GM21717 (cell line): Measurements from ENCODE around the gene AGBL1.
"Not testable (repeated sequence)": the region's sequence is repeated elsewhere in the genome, so short reads cannot be mapped to it uniquely, and the experiment has no call there.

Experiments used
- ATAC-seq: cut with Tn5 transposase; IDR thresholded peaks from one replicate; pipeline ENCODE4 v1.9.1; 2021; ENCODE audit warnings: mild to moderate bottlenecking, moderate library complexity; ENCODE audit not compliant: unreplicated experiment

The AGBL1 gene

DNA sequence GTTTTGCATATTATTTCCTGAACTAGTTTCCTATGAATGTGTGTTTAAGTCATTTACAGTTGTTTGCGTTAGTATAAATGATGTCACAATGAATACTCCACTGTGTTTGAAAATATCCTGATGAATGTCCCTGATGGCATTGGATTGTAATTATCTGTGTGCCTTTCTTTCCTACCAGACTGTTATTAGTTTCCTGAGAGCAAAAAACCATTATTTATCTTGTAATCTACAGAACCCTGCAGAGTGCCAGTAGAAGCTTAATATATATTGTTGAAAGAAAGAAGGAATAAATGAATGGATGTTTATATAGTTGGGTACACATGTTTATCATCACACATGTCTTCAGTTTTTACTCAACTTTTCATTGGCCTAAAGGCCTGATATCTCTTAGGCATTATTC lies 312.6 kb downstream of the AGBL1 start:
- no peak for ATAC-seq

- ATAC-seq = no peak
Measured at GRCh38 chr15:86392874-86393273, 313.2 kb downstream of the AGBL1 start.

DNA sequence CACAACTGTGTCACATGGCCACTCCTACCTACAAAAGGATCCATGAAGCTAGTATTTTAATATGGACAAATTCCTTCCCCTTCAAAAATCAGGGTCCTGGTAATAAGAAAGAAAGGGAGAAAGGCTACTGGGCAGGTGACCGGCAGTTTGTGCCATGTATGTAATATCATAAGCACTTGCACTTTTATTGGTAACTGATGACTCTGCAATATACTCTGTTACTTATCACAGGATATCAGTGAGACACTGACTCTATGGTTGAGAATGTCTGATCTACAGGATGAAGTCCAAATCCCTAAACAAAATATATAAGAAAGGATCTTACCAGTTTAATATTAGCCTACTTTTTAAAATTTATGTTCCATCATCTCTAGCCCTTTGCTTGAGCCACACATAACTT lies 315.2 kb downstream of the AGBL1 start:
- ATAC-seq = no peak

- ATAC-seq = no peak
Measured at GRCh38 chr15:86399041-86399954, 319.6 kb downstream of the AGBL1 start.

DNA sequence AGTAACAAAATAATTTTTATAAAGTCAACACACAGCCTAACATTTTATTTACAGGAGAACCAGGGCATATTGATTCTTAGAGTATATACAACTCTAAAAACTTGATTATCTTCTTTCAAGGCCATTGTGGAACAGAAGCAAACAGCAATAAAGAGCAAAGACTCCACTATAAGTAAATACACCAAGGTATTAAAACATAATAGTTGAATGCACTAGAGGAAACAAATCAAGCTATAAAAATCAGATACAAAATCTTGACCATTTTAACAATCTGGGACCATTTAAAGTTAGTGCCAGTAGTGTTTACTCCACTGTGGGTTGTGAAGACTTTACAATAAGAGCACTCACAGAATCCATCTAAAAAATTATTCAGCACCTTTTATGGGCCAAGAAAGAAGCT lies 323.6 kb downstream of the AGBL1 start:
- ATAC-seq = no peak

GRCh38 chr15:86403914-86404583 lies 324.4 kb downstream of the AGBL1 start:
- ATAC-seq = no peak

DNA sequence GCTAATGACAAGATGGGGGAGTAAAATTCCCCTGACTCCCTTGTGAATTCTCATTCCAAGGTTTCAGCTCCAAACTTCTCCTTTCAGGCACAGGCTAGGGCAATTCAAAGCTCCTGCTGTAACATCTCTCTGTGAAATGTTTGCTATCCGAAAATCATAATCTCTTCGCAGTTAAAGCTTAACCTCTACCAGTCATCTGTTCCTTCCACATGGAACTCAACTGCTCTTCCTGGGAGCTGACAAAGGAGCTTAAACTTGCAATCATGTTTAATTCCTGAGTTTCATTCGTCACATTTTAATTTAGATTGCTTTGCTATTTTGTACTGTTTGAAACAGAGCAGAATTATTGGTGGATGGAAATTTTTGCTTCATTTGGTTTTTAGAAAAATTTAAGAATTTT lies 328.6 kb downstream of the AGBL1 start:
- no peak for ATAC-seq

DNA sequence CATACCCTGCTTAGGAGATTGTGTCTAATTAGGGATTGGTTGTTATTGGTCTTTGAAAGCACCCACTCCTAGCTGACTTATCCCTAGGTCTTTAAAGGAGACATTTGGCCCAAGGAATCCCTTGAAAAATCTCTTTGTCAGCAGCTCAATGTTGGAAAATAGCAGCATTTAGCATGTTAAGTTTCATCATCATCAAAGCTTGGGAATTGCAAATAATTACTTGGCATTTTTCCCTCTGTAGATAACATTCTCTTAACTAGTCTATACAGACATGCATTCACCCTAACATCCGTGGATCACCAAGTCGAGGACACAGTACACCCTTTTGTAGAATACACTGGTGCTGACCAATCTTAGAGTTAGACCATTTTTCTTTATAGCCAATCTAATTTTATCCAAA lies 332.2 kb downstream of the AGBL1 start:
- no peak for ATAC-seq

GRCh38 chr15:86413191-86413590 lies 333.5 kb downstream of the AGBL1 start:
- ATAC-seq = no peak

- no peak for ATAC-seq
Measured at GRCh38 chr15:86425746-86426145, 346.1 kb downstream of the AGBL1 start.

GRCh38 chr15:86432861-86433260 lies 353.2 kb downstream of the AGBL1 start:
- no peak for ATAC-seq

GRCh38 chr15:86433983-86434382 lies 354.3 kb downstream of the AGBL1 start:
- no peak for ATAC-seq

- no peak for ATAC-seq
Measured at GRCh38 chr15:86439614-86440013, 359.9 kb downstream of the AGBL1 start.

- ATAC-seq = no peak
Measured at GRCh38 chr15:86444527-86444926, 364.9 kb downstream of the AGBL1 start.

GRCh38 chr15:86445579-86446252 lies 366.0 kb downstream of the AGBL1 start:
- ATAC-seq = no peak

- ATAC-seq = no peak
Measured at GRCh38 chr15:86446253-86446640, 366.6 kb downstream of the AGBL1 start.

GRCh38 chr15:86465470-86466039 lies 385.9 kb downstream of the AGBL1 start:
- ATAC-seq = not testable (repeated sequence)

DNA sequence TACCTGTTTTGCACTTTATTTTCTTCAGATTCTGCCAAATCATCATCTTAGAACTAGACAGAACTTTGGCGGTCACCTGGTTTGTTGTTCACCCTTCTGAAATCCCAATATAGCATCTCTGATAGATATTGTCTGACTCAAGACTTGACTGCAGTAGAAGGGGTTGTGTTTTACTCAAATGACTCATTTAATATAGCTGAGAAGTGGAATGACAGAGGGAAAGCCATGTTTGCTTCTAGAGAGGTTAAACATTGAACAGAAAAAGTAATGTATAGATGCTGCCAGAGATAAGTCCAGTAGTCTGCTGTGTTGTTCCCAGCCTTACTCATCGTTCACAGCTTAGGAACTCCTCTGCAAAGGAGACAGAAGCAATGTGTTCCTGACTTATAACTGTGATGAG lies 402.0 kb downstream of the AGBL1 start:
- ATAC-seq = no peak

- ATAC-seq = peak; percentile 53
Measured at GRCh38 chr15:86483936-86484335, 404.3 kb downstream of the AGBL1 start.

GRCh38 chr15:86488046-86488445 lies 408.4 kb downstream of the AGBL1 start:
- ATAC-seq = no peak

DNA sequence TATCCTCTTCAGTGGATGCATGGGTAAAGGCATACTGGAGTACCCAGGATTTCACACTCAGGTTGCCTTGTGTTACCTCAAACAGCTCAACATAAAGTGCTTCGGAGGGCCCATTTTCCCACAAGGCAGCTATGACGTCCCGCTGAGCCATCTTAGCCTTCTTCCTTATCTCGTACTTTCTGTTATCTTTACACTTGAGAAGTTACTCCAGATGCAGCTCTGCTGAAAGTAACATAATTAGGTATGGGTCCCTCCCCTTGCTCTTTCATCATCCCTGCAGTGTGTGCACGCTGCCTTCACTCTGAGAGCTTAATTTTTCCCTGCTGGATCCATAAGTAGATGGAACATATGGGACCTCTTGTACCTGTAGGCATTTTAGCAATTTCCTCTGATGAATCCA lies 410.3 kb downstream of the AGBL1 start:
- no peak for ATAC-seq
